Common myeloid progenitor, CD34-positive (primary cell): ENCODE results near the gene MTHFD1L.

Source experiments
- CTCF ChIA-PET: fragments of 350-600 bp; sonication (Branson Sonifier 250); formaldehyde crosslinking; loops from one replicate; lab custom pipeline; 2021; ENCODE audit warnings: antibody characterized with exemption; lab: Charles Lee
- POLR2A ChIA-PET: fragments of 350-600 bp; sonication (Branson Sonifier 250); formaldehyde crosslinking; loops from one replicate; lab custom pipeline; 2021; ENCODE audit warnings: antibody characterized with exemption; lab: Charles Lee
- DNase-seq, 3 donors: peaks; one replicate each; pipeline versions ENCODE4 v3.0.0 to v3.0.0-alpha.2; 2013
- H3K27ac ChIP-seq, 2 experiments: 1 replicate in 1 of 2; 2 replicates in 1 of 2; pipeline ENCODE4 v1.7.0; 2013; ENCODE audit warnings: inconsistent platforms in 2 of 2, low read length in 2 of 2, mild to moderate bottlenecking in 2 of 2, low read depth in 1 of 2, moderate library complexity in 1 of 2; ENCODE audit not compliant: severe bottlenecking in 2 of 2, insufficient read depth in 1 of 2, poor library complexity in 1 of 2
- H3K27me3 ChIP-seq, 5 experiments: replicated peaks in 2 of 5; 1 replicate in 3 of 5; 2 replicates in 2 of 5; pipeline versions ENCODE4 v1.6.1 to v1.7.0; 2013; ENCODE audit warnings: low read length in 4 of 5, mild to moderate bottlenecking in 2 of 5, moderate library complexity in 2 of 5, inconsistent platforms in 1 of 5; ENCODE audit not compliant: insufficient read depth in 5 of 5, control insufficient read depth in 4 of 5
- H3K36me3 ChIP-seq, 4 experiments: 1 replicate in 2 of 4; 2 replicates in 2 of 4; pipeline versions ENCODE4 v1.6.1 to v1.7.0; 2013; ENCODE audit warnings: low read length in 3 of 4, control low read depth in 1 of 4, mild to moderate bottlenecking in 1 of 4; ENCODE audit not compliant: control insufficient read depth in 4 of 4, insufficient read depth in 4 of 4
- H3K4me1 ChIP-seq, 4 experiments: 1 replicate in 3 of 4; 2 replicates in 1 of 4; pipeline versions ENCODE4 v1.6.1 to v1.7.1; 2013; ENCODE audit warnings: low read length in 3 of 4, mild to moderate bottlenecking in 3 of 4, control low read depth in 1 of 4, inconsistent platforms in 1 of 4, moderate library complexity in 1 of 4; ENCODE audit not compliant: control insufficient read depth in 4 of 4, insufficient read depth in 4 of 4; ENCODE audit errors: control extremely low read depth in 1 of 4
- H3K4me3 ChIP-seq, 7 experiments: 1 replicate in 4 of 7; 2 replicates in 3 of 7; pipeline versions ENCODE4 v1.5.1 to v1.7.0; 2013; ENCODE audit warnings: mild to moderate bottlenecking in 7 of 7, low read length in 6 of 7, moderate library complexity in 6 of 7, inconsistent platforms in 2 of 7, low read depth in 2 of 7, control low read depth in 1 of 7; ENCODE audit not compliant: insufficient read depth in 4 of 7, control insufficient read depth in 1 of 7; ENCODE audit errors: extremely low read depth in 1 of 7
- H3K9me3 ChIP-seq, 5 experiments: 1 replicate in 4 of 5; 2 replicates in 1 of 5; pipeline versions ENCODE4 v1.6.1 to v1.7.1; 2013; ENCODE audit warnings: low read length in 4 of 5, mild to moderate bottlenecking in 2 of 5, inconsistent platforms in 1 of 5, low read depth in 1 of 5, moderate library complexity in 1 of 5; ENCODE audit not compliant: control insufficient read depth in 4 of 5, insufficient read depth in 2 of 5; ENCODE audit errors: control extremely low read depth in 1 of 5
- WGBS: methylation state at CpG from one replicate; pipeline ENCODE4 v1.1.5; 2013; ENCODE audit not compliant: insufficient coverage; 5-methylcytosine and 5-hydroxymethylcytosine counted together

MTHFD1L gene

GRCh38 chr6:151073146-151073545 is 207.6 kb downstream of the MTHFD1L start:
- ChIA-PET POLR2A (no interaction called here), CTCF (interaction anchor here (1.4 kb wide), 1 partner anchor 14 kb away, joined by 3 read pairs; no protein-coding TSS in a partner anchor)
- H3K4me3 ChIP-seq: no peak overlapping the region
- WGBS: 81% methylated on average over 3 of the region's 4 CpGs
- no peaks in the 10 kb centered on the region for H3K27me3 ChIP-seq
- peaks cover 0 to 19% (median 9%) of the 10 kb centered on the region in 4 experiments for H3K36me3 ChIP-seq
- no peak overlapping the region for H3K27ac ChIP-seq
- no peaks in the 10 kb centered on the region for H3K4me1 ChIP-seq
- DNase-seq: no peak
- peaks cover 3 to 32% (median 7%) of the 10 kb centered on the region in 5 experiments for H3K9me3 ChIP-seq

- POLR2A ChIA-PET: no interaction called here
- no peak for DNase-seq
- H3K27me3 ChIP-seq: no peaks in the 10 kb centered on the region
- H3K27ac ChIP-seq: no peak overlapping the region
- peaks cover 0 to 23% (median 10%) of the 10 kb centered on the region in 4 experiments for H3K36me3 ChIP-seq
- WGBS: no CpG with 5 or more reads among the region's 1 CpG
- H3K4me3 ChIP-seq: no peak overlapping the region
- CTCF ChIA-PET: interaction anchor here (0.8 to 1.4 kb wide), 2 partner anchors 15 to 54 kb away, joined by 3 read pairs; no protein-coding TSS in a partner anchor
- peaks cover 3 to 33% (median 7%) of the 10 kb centered on the region in 5 experiments for H3K9me3 ChIP-seq
- no peaks in the 10 kb centered on the region for H3K4me1 ChIP-seq
Observed at GRCh38 chr6:151073701-151074100, 208.2 kb downstream of the MTHFD1L start.

DNA sequence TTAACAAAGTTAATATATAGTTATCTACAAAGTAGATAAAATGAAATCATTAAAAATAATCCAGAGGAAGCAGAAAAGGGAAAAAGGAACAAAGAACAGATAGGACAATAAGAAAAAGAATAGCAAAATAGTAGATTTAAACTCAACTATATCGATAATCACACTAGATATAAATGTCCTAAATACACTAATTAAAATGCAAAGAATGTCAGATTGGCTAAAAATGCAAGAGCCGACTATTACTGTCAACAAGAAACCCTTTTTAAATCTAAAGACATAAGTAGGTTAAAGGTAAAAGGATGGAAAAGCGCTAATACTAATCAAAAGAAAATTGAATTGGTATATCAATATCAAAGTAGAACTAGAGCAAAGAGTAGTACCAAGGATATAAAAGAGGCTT is 209.5 kb downstream of the MTHFD1L start:
- ChIA-PET CTCF (no interaction called here), POLR2A (no interaction called here)
- Histone ChIP-seq H3K4me1 (no peaks in the 10 kb centered on the region), H3K27me3 (no peaks in the 10 kb centered on the region), H3K4me3 (no peak overlapping the region), H3K36me3 (peaks cover 0 to 22% (median 9%) of the 10 kb centered on the region in 4 experiments), H3K27ac (no peak overlapping the region), H3K9me3 (peaks cover 3 to 33% (median 7%) of the 10 kb centered on the region in 5 experiments)
- no peak for DNase-seq
- WGBS: no CpG with 5 or more reads among the region's 3 CpGs

DNA sequence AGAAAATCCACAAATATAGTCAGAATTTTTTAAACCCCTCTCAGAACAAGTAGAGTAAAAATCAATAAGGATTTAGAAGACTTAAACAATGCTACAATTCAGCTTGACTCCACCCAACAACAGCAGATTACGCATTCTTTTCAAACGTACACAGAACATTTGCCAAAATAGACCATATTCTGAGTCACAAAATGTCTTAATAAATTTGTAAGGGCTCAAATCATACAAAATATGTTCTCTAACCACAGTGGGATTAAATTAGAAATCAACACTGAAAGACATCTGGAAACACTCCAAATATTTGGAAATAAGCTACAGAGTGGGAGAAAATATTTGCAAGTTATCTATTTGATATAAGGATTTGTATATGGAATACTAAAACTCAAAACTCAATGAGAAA is 210.0 kb downstream of the MTHFD1L start:
- Histone ChIP-seq H3K27ac (no peak overlapping the region), H3K9me3 (peaks cover 3 to 33% (median 7%) of the 10 kb centered on the region in 5 experiments), H3K4me1 (no peaks in the 10 kb centered on the region), H3K27me3 (no peaks in the 10 kb centered on the region), H3K36me3 (peaks cover 0 to 22% (median 9%) of the 10 kb centered on the region in 4 experiments), H3K4me3 (no peak overlapping the region)
- no peak for DNase-seq
- CTCF ChIA-PET: no interaction called here
- POLR2A ChIA-PET: no interaction called here
- no CpG with 5 or more reads among the region's 2 CpGs for WGBS

GRCh38 chr6:151075930-151076555 is 210.5 kb downstream of the MTHFD1L start:
- Histone ChIP-seq H3K4me3 (no peak overlapping the region), H3K36me3 (peaks cover 0 to 25% (median 9%) of the 10 kb centered on the region in 4 experiments), H3K9me3 (peaks cover 3 to 33% (median 7%) of the 10 kb centered on the region in 5 experiments), H3K27me3 (no peaks in the 10 kb centered on the region), H3K4me1 (no peaks in the 10 kb centered on the region), H3K27ac (no peak overlapping the region)
- POLR2A ChIA-PET: no interaction called here
- CTCF ChIA-PET: no interaction called here
- WGBS: 100% methylated on average over 4 of the region's 5 CpGs
- DNase-seq: no peak

DNA sequence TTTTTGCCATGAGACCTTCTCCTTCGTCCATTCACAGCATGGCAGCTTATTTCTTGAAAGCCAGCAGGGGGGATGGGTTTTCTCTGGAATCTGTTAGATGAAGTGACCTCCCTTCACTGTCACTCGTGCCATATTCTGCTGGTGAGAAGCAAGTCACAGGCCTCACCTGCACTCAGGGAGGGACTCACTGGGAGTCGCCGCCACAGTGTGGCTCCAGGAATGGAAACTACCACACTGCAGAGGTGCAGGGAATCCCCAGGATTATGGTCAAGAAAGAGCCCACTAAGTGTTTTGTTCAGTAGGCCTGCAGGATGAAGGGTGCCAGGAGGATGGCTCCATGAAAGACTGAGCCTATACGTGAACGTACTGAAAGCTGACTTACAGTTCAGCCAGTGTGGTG is 213.2 kb downstream of the MTHFD1L start:
- CTCF ChIA-PET: interaction anchor here (1.5 kb wide), 1 partner anchor 67 kb away, joined by 4 read pairs; no protein-coding TSS in a partner anchor
- Histone ChIP-seq H3K27me3 (no peaks in the 10 kb centered on the region), H3K36me3 (peaks cover 0 to 22% (median 8%) of the 10 kb centered on the region in 4 experiments), H3K4me3 (no peak overlapping the region), H3K27ac (no peak overlapping the region), H3K4me1 (no peaks in the 10 kb centered on the region), H3K9me3 (peaks cover 3 to 29% (median 7%) of the 10 kb centered on the region in 5 experiments)
- POLR2A ChIA-PET: no interaction called here
- 97% methylated on average over 6 of the region's 6 CpGs for WGBS
- DNase-seq: no peak

GRCh38 chr6:151081656-151082055 is 216.2 kb downstream of the MTHFD1L start:
- Histone ChIP-seq H3K9me3 (peaks cover 0 to 10% (median 3%) of the 10 kb centered on the region in 5 experiments), H3K27me3 (no peaks in the 10 kb centered on the region), H3K4me1 (no peaks in the 10 kb centered on the region), H3K27ac (no peak overlapping the region), H3K36me3 (peaks cover 0 to 18% (median 4%) of the 10 kb centered on the region in 4 experiments), H3K4me3 (no peak overlapping the region)
- ChIA-PET POLR2A (no interaction called here), CTCF (interaction anchor here (1.3 kb wide), 1 partner anchor 67 kb away, joined by 4 read pairs; no protein-coding TSS in a partner anchor)
- 100% methylated on average over 1 of the region's 4 CpGs for WGBS
- no peak for DNase-seq
